CD14-positive monocyte (primary cell): ENCODE data around the gene TPX2. TPM values are rescaled to one million over a fixed set of nuclear protein-coding genes. Genes with fewer than 3 reads are reported as not detected.

Experiments
- DNase-seq, 3 donors: peaks; one replicate each; pipeline ENCODE4 v3.0.0-alpha.2; 2011 to 2022
- H2AFZ ChIP-seq: 2 replicates; pipeline ENCODE4 v1.6.0; 2012; ENCODE audit warnings: mild to moderate bottlenecking, low read depth, low read length, inconsistent platforms; ENCODE audit not compliant: insufficient read depth, poor library complexity, severe bottlenecking
- H3K27ac ChIP-seq, 2 donors: 1 replicate in 1 of 2; 2 replicates in 1 of 2; pipeline ENCODE4 v1.5.1; 2012 to 2013; ENCODE audit warnings: low read length in 2 of 2, control low read depth in 1 of 2, inconsistent platforms in 1 of 2, low read depth in 1 of 2, mild to moderate bottlenecking in 1 of 2
- H3K27me3 ChIP-seq, 2 donors: one replicate each; pipeline versions ENCODE4 v1.6.0 to v1.6.1; 2011 to 2013; ENCODE audit warnings: low read length in 2 of 2; ENCODE audit not compliant: control insufficient read depth in 2 of 2, insufficient read depth in 2 of 2
- H3K36me3 ChIP-seq, 2 donors: replicated peaks in 1 of 2; 1 replicate in 1 of 2; 2 replicates in 1 of 2; pipeline versions ENCODE4 v1.5.1 to v1.6.1; 2012 to 2013; ENCODE audit warnings: low read length in 2 of 2, control low read depth in 1 of 2, inconsistent platforms in 1 of 2, mild to moderate bottlenecking in 1 of 2; ENCODE audit not compliant: insufficient read depth in 2 of 2, control insufficient read depth in 1 of 2
- H3K4me1 ChIP-seq, 2 donors: 1 replicate in 1 of 2; 2 replicates in 1 of 2; pipeline versions ENCODE4 v1.5.1 to v1.6.1; 2012 to 2013; ENCODE audit warnings: low read length in 2 of 2, control low read depth in 1 of 2, inconsistent platforms in 1 of 2, mild to moderate bottlenecking in 1 of 2, moderate library complexity in 1 of 2; ENCODE audit not compliant: insufficient read depth in 2 of 2, control insufficient read depth in 1 of 2
- H3K4me2 ChIP-seq: replicated peaks from 2 replicates; pipeline ENCODE3; 2012; ENCODE audit warnings: low read length, moderate library complexity, mild to moderate bottlenecking; ENCODE audit not compliant: poor library complexity, severe bottlenecking; ENCODE audit errors: extremely low read depth
- H3K4me3 ChIP-seq, 3 experiments: fragments of 200-600 bp in 1 of 3; sonication (generic) in 1 of 3; replicated peaks in 1 of 3; 1 replicate in 2 of 3; 2 replicates in 1 of 3; pipeline ENCODE4 v1.5.1; 2011 to 2013; ENCODE audit warnings: low read length in 3 of 3, mild to moderate bottlenecking in 3 of 3, control low read depth in 2 of 3, low read depth in 2 of 3, inconsistent platforms in 1 of 3, moderate library complexity in 1 of 3
- H3K79me2 ChIP-seq: 2 replicates; pipeline ENCODE4 v1.6.0; 2012; ENCODE audit warnings: mild to moderate bottlenecking, control low read depth, inconsistent platforms, low read length, moderate library complexity; ENCODE audit not compliant: insufficient read depth
- H3K9ac ChIP-seq: 2 replicates; pipeline ENCODE4 v1.6.0; 2017; ENCODE audit warnings: low read length, mild to moderate bottlenecking; ENCODE audit not compliant: insufficient read depth, poor library complexity, severe bottlenecking
- H3K9me3 ChIP-seq, 2 donors: replicated peaks in 1 of 2; 1 replicate in 1 of 2; 2 replicates in 1 of 2; pipeline versions ENCODE4 v1.5.1 to v1.6.1; 2012 to 2013; ENCODE audit warnings: low read length in 2 of 2, control low read depth in 1 of 2; ENCODE audit not compliant: control insufficient read depth in 1 of 2, insufficient read depth in 1 of 2
- H4K20me1 ChIP-seq: 2 replicates; pipeline ENCODE4 v1.6.0; 2012; ENCODE audit warnings: mild to moderate bottlenecking, low read length, control low read depth, moderate library complexity; ENCODE audit not compliant: insufficient read depth
- H3K27ac Mint-ChIP-seq, 7 donors: one replicate each; pipeline ENCODE4 v1.8.0; 2020; ENCODE audit warnings: mild to moderate bottlenecking in 7 of 7, mixed read lengths in 7 of 7, moderate library complexity in 6 of 7, inconsistent platforms in 2 of 7
- H3K27me3 Mint-ChIP-seq, 3 donors: one replicate each; pipeline ENCODE4 v1.8.0; 2021 to 2022; ENCODE audit warnings: low read depth in 3 of 3, mild to moderate bottlenecking in 3 of 3, mixed read lengths in 3 of 3, moderate library complexity in 3 of 3, inconsistent platforms in 1 of 3
- H3K36me3 Mint-ChIP-seq, 2 donors: one replicate each; pipeline ENCODE4 v1.8.0; 2020; ENCODE audit warnings: mixed read lengths in 2 of 2, inconsistent platforms in 1 of 2, mild to moderate bottlenecking in 1 of 2
- H3K4me1 Mint-ChIP-seq: one replicate; pipeline ENCODE4 v1.8.0; 2020; ENCODE audit warnings: mild to moderate bottlenecking, mixed read lengths
- H3K4me3 Mint-ChIP-seq, 2 donors: one replicate each; pipeline ENCODE4 v1.8.0; 2020; ENCODE audit warnings: mild to moderate bottlenecking in 2 of 2, mixed read lengths in 2 of 2, moderate library complexity in 1 of 2
- H3K9me3 Mint-ChIP-seq, 7 donors: one replicate each; pipeline ENCODE4 v1.8.0; 2020 to 2022; ENCODE audit warnings: mixed read lengths in 7 of 7, mild to moderate bottlenecking in 6 of 7, moderate library complexity in 6 of 7, inconsistent platforms in 2 of 7
- CTCF ChIP-seq: fragments of 200-600 bp; IDR thresholded peaks from one replicate; pipeline ENCODE4 v1.8.0; 2022; ENCODE audit warnings: antibody characterized with exemption, mild to moderate bottlenecking
- WGBS: methylation state at CpG from one replicate; pipeline ENCODE4 v1.1.5; 2013; ENCODE audit warnings: missing lambda C conversion rate; ENCODE audit not compliant: insufficient coverage; 5-methylcytosine and 5-hydroxymethylcytosine counted together
- intact Hi-C, 2 donors: fragments of 100-400 bp; cut with micrococcal nuclease; formaldehyde crosslinking; loops; one replicate each; pipeline versions ENCODE4 v1.15.0 to v1.15.1; 2023
- polyA plus RNA-seq, 3 donors: library from polyadenylated mRNA; depleted of rRNA in 1 of 3; unstranded in 2 of 3; stranded (reverse) in 1 of 3; fragments of 300-500 nt in 2 of 3; fragments of >200 nt in 1 of 3; fragmentation: Illumina TruSeq in 2 of 3; gene quantifications; 1 replicate in 2 of 3; 2 replicates in 1 of 3; pipeline ENCODE4 v1.2.3, GENCODE V29; 2012 to 2021

Gene TPX2
- polyA plus RNA-seq, 3 donors, result 0.06 TPM; not detected in 2

GRCh38 chr20:31707994-31708735, 30.9 kb upstream of the TPX2 start:
- no peaks in the 10 kb centered on the region for H3K9me3 Mint-ChIP-seq
- Histone ChIP-seq H2AFZ (no peak overlapping the region), H4K20me1 (peaks cover 81% of the 10 kb centered on the region), H3K4me3 (no peak overlapping the region), H3K4me1 (peaks cover 13 to 24% of the 10 kb centered on the region in 2 donors), H3K27me3 (no peaks in the 10 kb centered on the region), H3K9ac (no peak overlapping the region), H3K27ac (peak overlapping the region in 1 of 2 donors; percentile 38), H3K4me2 (no peak overlapping the region), H3K79me2 (peaks cover 61% of the 10 kb centered on the region), H3K36me3 (peaks cover 47 to 85% of the 10 kb centered on the region in 2 donors), H3K9me3 (no peaks in the 10 kb centered on the region)
- H3K4me1 Mint-ChIP-seq, result peaks cover 35% of the 10 kb centered on the region
- WGBS, result 40% methylated on average over 1 of the region's 2 CpGs
- TF ChIP-seq CTCF, result no peak
- intact Hi-C loops, result no loop called here
- H3K27me3 Mint-ChIP-seq, result no peaks in the 10 kb centered on the region
- H3K36me3 Mint-ChIP-seq, result peaks cover 50 to 70% of the 10 kb centered on the region in 2 donors
- peak overlapping the region in 2 of 7 donors; percentile 32 to 64 for H3K27ac Mint-ChIP-seq
- no peak for DNase-seq
- H3K4me3 Mint-ChIP-seq, result no peak overlapping the region

- Histone ChIP-seq H3K79me2 (peaks cover 67% of the 10 kb centered on the region), H3K9me3 (no peaks in the 10 kb centered on the region), H4K20me1 (peaks cover 89% of the 10 kb centered on the region), H3K27ac (peak overlapping the region in 1 of 2 donors; percentile 38), H3K9ac (no peak overlapping the region), H3K4me3 (no peak overlapping the region), H3K36me3 (peaks cover 53 to 92% of the 10 kb centered on the region in 2 donors), H2AFZ (no peak overlapping the region), H3K27me3 (no peaks in the 10 kb centered on the region), H3K4me2 (no peak overlapping the region), H3K4me1 (peaks cover 13 to 24% of the 10 kb centered on the region in 2 donors)
- Mint-ChIP-seq H3K4me1 (peaks cover 40% of the 10 kb centered on the region), H3K4me3 (no peak overlapping the region), H3K27me3 (peaks cover 0 to 2% (median 0%) of the 10 kb centered on the region in 3 donors), H3K36me3 (peaks cover 56 to 71% of the 10 kb centered on the region in 2 donors), H3K27ac (peak overlapping the region in 3 of 7 donors; percentile 64 to 77 (median 69)), H3K9me3 (no peaks in the 10 kb centered on the region)
- no peak for DNase-seq
- TF ChIP-seq CTCF, result no peak
- no CpG with 5 or more reads among the region's 11 CpGs for WGBS
- intact Hi-C loops, result no loop called here
Measured at GRCh38 chr20:31708736-31709534, 30.2 kb upstream of the TPX2 start.
